GM18511 (cell line): ENCODE measurements around the gene GLIPR1L2.
"Not testable (repeated sequence)": the region's sequence is repeated elsewhere in the genome, so short reads cannot be mapped to it uniquely, and the experiment has no call there.

Experiments used
- ATAC-seq: cut with Tn5 transposase; IDR thresholded peaks from one replicate; pipeline ENCODE4 v1.9.1; 2021; ENCODE audit warnings: mild to moderate bottlenecking, moderate library complexity; ENCODE audit not compliant: unreplicated experiment

The GLIPR1L2 gene

GRCh38 chr12:75390899-75391538 is at the start of gene GLIPR1L2:
GLIPR1L2 (plus strand) TSS chr12:75391089; CDS start chr12:75391117, 28 bp downstream.
- peak; percentile 96 for ATAC-seq

- no peak for ATAC-seq
Measured at GRCh38 chr12:75341873-75342272, 49.0 kb upstream of the GLIPR1L2 start.

- no peak for ATAC-seq
Measured at GRCh38 chr12:75345531-75345930, 45.4 kb upstream of the GLIPR1L2 start.

- not testable (repeated sequence) for ATAC-seq
Measured at GRCh38 chr12:75346215-75346614, 44.7 kb upstream of the GLIPR1L2 start.

GRCh38 chr12:75349946-75350345 is 40.9 kb upstream of the GLIPR1L2 start:
- ATAC-seq = no peak

GRCh38 chr12:75350413-75350812 is 40.5 kb upstream of the GLIPR1L2 start:
- ATAC-seq = no peak

- ATAC-seq = no peak
Measured at GRCh38 chr12:75354011-75354410, 36.9 kb upstream of the GLIPR1L2 start.

- no peak for ATAC-seq
Measured at GRCh38 chr12:75360920-75361319, 30.0 kb upstream of the GLIPR1L2 start.

GRCh38 chr12:75361408-75361807 is 29.5 kb upstream of the GLIPR1L2 start:
- ATAC-seq = no peak

- ATAC-seq = no peak
Measured at GRCh38 chr12:75364919-75365318, 26.0 kb upstream of the GLIPR1L2 start.

- peak; percentile 89 for ATAC-seq
Measured at GRCh38 chr12:75366629-75367028, 24.3 kb upstream of the GLIPR1L2 start.

- ATAC-seq = no peak
Measured at GRCh38 chr12:75374971-75375370, 15.9 kb upstream of the GLIPR1L2 start.

GRCh38 chr12:75378354-75378753 is 12.5 kb upstream of the GLIPR1L2 start:
- ATAC-seq = no peak

GRCh38 chr12:75389061-75389460 is 1.8 kb upstream of the GLIPR1L2 start:
- ATAC-seq = no peak

GRCh38 chr12:75389706-75390105 is 1.2 kb upstream of the GLIPR1L2 start:
- ATAC-seq = no peak

GRCh38 chr12:75390156-75390898 is 562 bp upstream of the GLIPR1L2 start:
- ATAC-seq = peak; percentile 23

- ATAC-seq = no peak
Measured at GRCh38 chr12:75404231-75404630, 13.3 kb downstream of the GLIPR1L2 start.

- ATAC-seq = no peak
Measured at GRCh38 chr12:75407683-75408082, 16.8 kb downstream of the GLIPR1L2 start.

- no peak for ATAC-seq
Measured at GRCh38 chr12:75409830-75410229, 18.9 kb downstream of the GLIPR1L2 start.

- ATAC-seq = no peak
Measured at GRCh38 chr12:75414671-75415070, 23.8 kb downstream of the GLIPR1L2 start.

- ATAC-seq = no peak
Measured at GRCh38 chr12:75419841-75420240, 29.0 kb downstream of the GLIPR1L2 start.

- ATAC-seq = no peak
Measured at GRCh38 chr12:75427491-75427890, 36.6 kb downstream of the GLIPR1L2 start.
